ENCODE data around the gene WASF3.
"Not testable (repeated sequence)": the region's sequence is repeated elsewhere in the genome, so short reads cannot be mapped to it uniquely, and the experiment has no call there.

WASF3 gene

GRCh38 chr13:26635634-26636033 is 78.2 kb downstream of the WASF3 start:
- DNase-seq (ENCODE audit: low read depth), result not testable (repeated sequence)

- DNase-seq (ENCODE audit: low read depth), result not testable (repeated sequence)
These were observed 78.6 kb downstream of the WASF3 start for GRCh38 chr13:26636073-26636472.

GRCh38 chr13:26646603-26647002 is 89.1 kb downstream of the WASF3 start:
- no peak for DNase-seq (ENCODE audit: low read depth)

GRCh38 chr13:26651234-26651633 is 93.8 kb downstream of the WASF3 start:
- DNase-seq (ENCODE audit: low read depth), result no peak

- no peak for DNase-seq (ENCODE audit: low read depth)
These were observed 95.8 kb downstream of the WASF3 start for GRCh38 chr13:26653310-26653709.

GRCh38 chr13:26653842-26654241 is 96.4 kb downstream of the WASF3 start:
- no peak for DNase-seq (ENCODE audit: low read depth)

- no peak for DNase-seq (ENCODE audit: low read depth)
These were observed 99.4 kb downstream of the WASF3 start for GRCh38 chr13:26656919-26657318.

GRCh38 chr13:26658448-26659385 is 101.2 kb downstream of the WASF3 start:
- no peak for DNase-seq (ENCODE audit: low read depth)

GRCh38 chr13:26660185-26660584 is 102.7 kb downstream of the WASF3 start:
- no peak for DNase-seq (ENCODE audit: low read depth)

- DNase-seq (ENCODE audit: low read depth), result no peak
These were observed 103.3 kb downstream of the WASF3 start for GRCh38 chr13:26660766-26661165.

- no peak for DNase-seq (ENCODE audit: low read depth)
These were observed 106.3 kb downstream of the WASF3 start for GRCh38 chr13:26663791-26664190.

GRCh38 chr13:26664286-26664685 is 106.8 kb downstream of the WASF3 start:
- no peak for DNase-seq (ENCODE audit: low read depth)

- no peak for DNase-seq (ENCODE audit: low read depth)
These were observed 107.4 kb downstream of the WASF3 start for GRCh38 chr13:26664876-26665275.

GRCh38 chr13:26668357-26669146 is 111.1 kb downstream of the WASF3 start:
- no peak for DNase-seq (ENCODE audit: low read depth)

- DNase-seq (ENCODE audit: low read depth), result no peak
These were observed 116.4 kb downstream of the WASF3 start for GRCh38 chr13:26673890-26674289.

GRCh38 chr13:26677156-26677555 is 119.7 kb downstream of the WASF3 start:
- no peak for DNase-seq (ENCODE audit: low read depth)

GRCh38 chr13:26678330-26678729 is 120.8 kb downstream of the WASF3 start:
- DNase-seq (ENCODE audit: low read depth), result no peak

GRCh38 chr13:26678796-26679195 is 121.3 kb downstream of the WASF3 start:
- DNase-seq (ENCODE audit: low read depth), result no peak

- DNase-seq (ENCODE audit: low read depth), result no peak
These were observed 122.1 kb downstream of the WASF3 start for GRCh38 chr13:26679411-26680122.

GRCh38 chr13:26680123-26680450 is 122.6 kb downstream of the WASF3 start:
- DNase-seq (ENCODE audit: low read depth), result no peak

- no peak for DNase-seq (ENCODE audit: low read depth)
These were observed 123.1 kb downstream of the WASF3 start for GRCh38 chr13:26680572-26680971.

GRCh38 chr13:26681036-26681435 is 123.6 kb downstream of the WASF3 start:
- DNase-seq (ENCODE audit: low read depth), result no peak

- DNase-seq (ENCODE audit: low read depth), result no peak
These were observed 125.1 kb downstream of the WASF3 start for GRCh38 chr13:26682606-26683005.

All from activated T-cell treated with anti-CD3 and anti-CD28 coated beads for 48 hours (primary cell).